IMR-90 (cell line): ENCODE data around the gene RMI2. TPM values are rescaled to one million over a fixed set of nuclear protein-coding genes. Genes with fewer than 3 reads are reported as not detected.

Source experiments
- SMC3 ChIP-seq: fragments of 150-350 bp; IDR thresholded peaks from 2 replicates; pipeline ENCODE4 v1.6.1; 2016; ENCODE audit warnings: low read depth, mild to moderate bottlenecking, antibody characterized with exemption, low read length, moderate library complexity
- USF2 ChIP-seq: fragments of 150-350 bp; IDR thresholded peaks from 2 replicates; pipeline ENCODE4 v1.6.1; 2017; ENCODE audit warnings: mild to moderate bottlenecking, antibody characterized with exemption, low read length, low read depth
- polyA plus RNA-seq, 3 experiments: library from polyadenylated mRNA; depleted of rRNA; stranded (reverse); fragments of >200 nt; gene quantifications; 2 replicates each; pipeline ENCODE4 v1.2.3, GENCODE V29; 2012; ENCODE audit warnings: low replicate concordance in 1 of 3
- total RNA-seq: library from RNA; depleted of rRNA; stranded (reverse); fragments of >200 nt; gene quantifications from 2 replicates; pipeline ENCODE4 v1.2.3, GENCODE V29; 2012

RMI2 gene
- total and polyA plus RNA-seq, 2 of the 4 experiments (the other 2 are of a cell fraction), result 3.2 to 5.6 TPM

- no peak for TF ChIP-seq USF2
- no peak for TF ChIP-seq SMC3
Measured at GRCh38 chr16:11360641-11361373, 15.5 kb downstream of the RMI2 start (continued).
